Thyroid gland (tissue), 4 donors: ENCODE results near the gene ADGRE2.

ENCODE experiments used
- CTCF ChIP-seq, 6 experiments: fragments of 200-600 bp in 3 of 6; fragments of 450-650 bp in 3 of 6; sonication (generic) in 3 of 6; IDR thresholded peaks; one replicate each; pipeline ENCODE4 v1.5.1; 2016 to 2019; ENCODE audit warnings: antibody characterized with exemption in 6 of 6, mild to moderate bottlenecking in 2 of 6, inconsistent platforms in 1 of 6, moderate library complexity in 1 of 6
- POLR2A ChIP-seq, 2 donors: fragments of 450-650 bp; IDR thresholded peaks; one replicate each; pipeline ENCODE4 v1.6.1; 2017; ENCODE audit warnings: antibody characterized with exemption in 2 of 2, mild to moderate bottlenecking in 2 of 2, moderate library complexity in 1 of 2

- no peak for TF ChIP-seq POLR2A (IDR thresholded peaks at IDR 0.05)
- no peak for TF ChIP-seq CTCF (IDR thresholded peaks at IDR 0.05)
Observed at GRCh38 chr19:14796021-14796420, 17.7 kb upstream of the ADGRE2 start.
